ENCODE data around the gene C1S.
A peak's percentile ranks its signal among the peaks of the same experiment; 100 is the strongest.

Gene C1S

GRCh38 chr12:7017870-7018349, 42.6 kb upstream of the C1S start:
- WGBS (ENCODE audit: insufficient coverage): 0% methylated on average over 21 of the region's 25 CpGs
- no peaks in the 10 kb centered on the region for H3K9me3 ChIP-seq (ENCODE audit: control extremely low read depth in 1 of 5, control insufficient read depth in 4 of 5, insufficient read depth in 2 of 5, low read depth in 1 of 5, low read length in 4 of 5)
- POLR2A ChIA-PET: interaction anchor here (0.5 to 1.7 kb wide), 5 partner anchors 9 to 113 kb away, joined by 3 to 7 read pairs (median 4); partner anchors contain the start of genes C12orf57, LRRC23 and RNU7-1
- peaks cover 15 to 29% (median 21%) of the 10 kb centered on the region in 4 experiments for H3K4me1 ChIP-seq (ENCODE audit: control extremely low read depth in 1 of 4, control insufficient read depth in 4 of 4, insufficient read depth in 4 of 4, low read length in 3 of 4)
- H3K36me3 ChIP-seq (ENCODE audit: control insufficient read depth in 4 of 4, insufficient read depth in 4 of 4, low read length in 3 of 4): peaks cover 0 to 13% (median 9%) of the 10 kb centered on the region in 4 experiments
- CTCF ChIA-PET: interaction anchor here (0.6 to 2.9 kb wide), 21 partner anchors 8 to 217 kb away, joined by 3 to 14 read pairs (median 3); partner anchors contain the start of genes C12orf57 and RNU7-1
- peak overlapping the region; percentile 11 to 75 for H3K27ac ChIP-seq (ENCODE audit: insufficient read depth in 1 of 2, low read depth in 1 of 2, low read length in 2 of 2, poor library complexity in 1 of 2, severe bottlenecking in 2 of 2)
- no peaks in the 10 kb centered on the region for H3K27me3 ChIP-seq (replicated peaks in 2 of 5; ENCODE audit: control insufficient read depth in 4 of 5, insufficient read depth in 5 of 5, low read length in 4 of 5)
- peak in 2 of 3 donors; percentile 35 to 56 for DNase-seq
- peak overlapping the region; percentile 81 to 96 (median 89) for H3K4me3 ChIP-seq (ENCODE audit: control insufficient read depth in 1 of 7, extremely low read depth in 1 of 7, insufficient read depth in 4 of 7, low read depth in 2 of 7, low read length in 6 of 7)

GRCh38 chr12:7018350-7019042, 42.0 kb upstream of the C1S start, which contains the start of gene LPCAT3:
Gene LPCAT3 (minus strand): TSS chr12:7018476. CDS start chr12:7018424, 52 bp downstream.
- peak within 1 kb of the TSS; percentile 81 to 96 (median 89) for H3K4me3 ChIP-seq (ENCODE audit: control insufficient read depth in 1 of 7, extremely low read depth in 1 of 7, insufficient read depth in 4 of 7, low read depth in 2 of 7, low read length in 6 of 7)
- ChIA-PET CTCF (interaction anchor here (0.6 to 2.9 kb wide), 19 partner anchors 8 to 217 kb away, joined by 3 to 14 read pairs (median 3); partner anchors contain the start of genes C12orf57 and RNU7-1), POLR2A (interaction anchor here (1.0 to 1.7 kb wide), 3 partner anchors 9 to 75 kb away, joined by 3 to 7 read pairs (median 4); partner anchors contain the start of genes C12orf57 and RNU7-1)
- H3K27me3 ChIP-seq (replicated peaks in 2 of 5; ENCODE audit: control insufficient read depth in 4 of 5, insufficient read depth in 5 of 5, low read length in 4 of 5): no peaks in the 10 kb centered on the region
- H3K9me3 ChIP-seq (ENCODE audit: control extremely low read depth in 1 of 5, control insufficient read depth in 4 of 5, insufficient read depth in 2 of 5, low read depth in 1 of 5, low read length in 4 of 5): no peaks in the 10 kb centered on the region
- WGBS (ENCODE audit: insufficient coverage): under 1% methylated on average over 65 of the region's 77 CpGs
- H3K36me3 ChIP-seq (ENCODE audit: control insufficient read depth in 4 of 4, insufficient read depth in 4 of 4, low read length in 3 of 4): peaks cover 0 to 8% (median 4%) of the 10 kb centered on the region in 4 experiments
- DNase-seq: peak; percentile 96 to 98 (median 98)
- peak within 1 kb of the TSS; percentile 11 to 75 for H3K27ac ChIP-seq (ENCODE audit: insufficient read depth in 1 of 2, low read depth in 1 of 2, low read length in 2 of 2, poor library complexity in 1 of 2, severe bottlenecking in 2 of 2)
- H3K4me1 ChIP-seq (ENCODE audit: control extremely low read depth in 1 of 4, control insufficient read depth in 4 of 4, insufficient read depth in 4 of 4, low read length in 3 of 4): peaks cover 15 to 29% (median 21%) of the 10 kb centered on the region in 4 experiments

GRCh38 chr12:7019043-7019569, 41.4 kb upstream of the C1S start:
- H3K36me3 ChIP-seq (ENCODE audit: control insufficient read depth in 4 of 4, insufficient read depth in 4 of 4, low read length in 3 of 4): peaks cover 0 to 7% (median 1%) of the 10 kb centered on the region in 4 experiments
- H3K4me3 ChIP-seq (ENCODE audit: control insufficient read depth in 1 of 7, extremely low read depth in 1 of 7, insufficient read depth in 4 of 7, low read depth in 2 of 7, low read length in 6 of 7): peak overlapping the region; percentile 81 to 96 (median 89)
- no peaks in the 10 kb centered on the region for H3K27me3 ChIP-seq (replicated peaks in 2 of 5; ENCODE audit: control insufficient read depth in 4 of 5, insufficient read depth in 5 of 5, low read length in 4 of 5)
- ChIA-PET POLR2A (interaction anchor here (1.7 kb wide), 1 partner anchor 75 kb away, joined by 7 read pairs; the partner anchor contains the start of genes C12orf57 and RNU7-1), CTCF (interaction anchor here (1.0 to 2.9 kb wide), 9 partner anchors 9 to 72 kb away, joined by 3 to 14 read pairs (median 3); no protein-coding TSS in a partner anchor)
- DNase-seq: peak in 1 of 3 donors; percentile 2
- H3K27ac ChIP-seq (ENCODE audit: insufficient read depth in 1 of 2, low read depth in 1 of 2, low read length in 2 of 2, poor library complexity in 1 of 2, severe bottlenecking in 2 of 2): peak overlapping the region in 1 of 2 experiments; percentile 75
- 33% methylated on average over 3 of the region's 6 CpGs for WGBS (ENCODE audit: insufficient coverage)
- H3K4me1 ChIP-seq (ENCODE audit: control extremely low read depth in 1 of 4, control insufficient read depth in 4 of 4, insufficient read depth in 4 of 4, low read length in 3 of 4): peaks cover 15 to 29% (median 21%) of the 10 kb centered on the region in 4 experiments
- no peaks in the 10 kb centered on the region for H3K9me3 ChIP-seq (ENCODE audit: control extremely low read depth in 1 of 5, control insufficient read depth in 4 of 5, insufficient read depth in 2 of 5, low read depth in 1 of 5, low read length in 4 of 5)

GRCh38 chr12:7021956-7022355, 38.6 kb upstream of the C1S start:
- Histone ChIP-seq H3K27ac (ENCODE audit: insufficient read depth in 1 of 2, low read depth in 1 of 2, low read length in 2 of 2, poor library complexity in 1 of 2, severe bottlenecking in 2 of 2) (no peak overlapping the region), H3K4me3 (ENCODE audit: control insufficient read depth in 1 of 7, extremely low read depth in 1 of 7, insufficient read depth in 4 of 7, low read depth in 2 of 7, low read length in 6 of 7) (no peak overlapping the region), H3K9me3 (ENCODE audit: control extremely low read depth in 1 of 5, control insufficient read depth in 4 of 5, insufficient read depth in 2 of 5, low read depth in 1 of 5, low read length in 4 of 5) (no peaks in the 10 kb centered on the region), H3K36me3 (ENCODE audit: control insufficient read depth in 4 of 4, insufficient read depth in 4 of 4, low read length in 3 of 4) (no peaks in the 10 kb centered on the region), H3K4me1 (ENCODE audit: control extremely low read depth in 1 of 4, control insufficient read depth in 4 of 4, insufficient read depth in 4 of 4, low read length in 3 of 4) (peaks cover 12 to 23% (median 17%) of the 10 kb centered on the region in 4 experiments), H3K27me3 (replicated peaks in 2 of 5; ENCODE audit: control insufficient read depth in 4 of 5, insufficient read depth in 5 of 5, low read length in 4 of 5) (no peaks in the 10 kb centered on the region)
- POLR2A ChIA-PET: no interaction called here
- peak in 2 of 3 donors; percentile 9 to 21 for DNase-seq
- WGBS (ENCODE audit: insufficient coverage): 60% methylated on average over 2 of the region's 5 CpGs
- CTCF ChIA-PET: interaction anchor here (0.7 to 2.8 kb wide), 6 partner anchors 9 to 69 kb away, joined by 3 to 8 read pairs (median 4); no protein-coding TSS in a partner anchor

- WGBS (ENCODE audit: insufficient coverage): 100% methylated on average over 2 of the region's 3 CpGs
- Histone ChIP-seq H3K27me3 (replicated peaks in 2 of 5; ENCODE audit: control insufficient read depth in 4 of 5, insufficient read depth in 5 of 5, low read length in 4 of 5) (no peaks in the 10 kb centered on the region), H3K27ac (ENCODE audit: insufficient read depth in 1 of 2, low read depth in 1 of 2, low read length in 2 of 2, poor library complexity in 1 of 2, severe bottlenecking in 2 of 2) (no peak overlapping the region), H3K9me3 (ENCODE audit: control extremely low read depth in 1 of 5, control insufficient read depth in 4 of 5, insufficient read depth in 2 of 5, low read depth in 1 of 5, low read length in 4 of 5) (no peaks in the 10 kb centered on the region), H3K4me1 (ENCODE audit: control extremely low read depth in 1 of 4, control insufficient read depth in 4 of 4, insufficient read depth in 4 of 4, low read length in 3 of 4) (peaks cover 5 to 12% (median 7%) of the 10 kb centered on the region in 4 experiments), H3K4me3 (ENCODE audit: control insufficient read depth in 1 of 7, extremely low read depth in 1 of 7, insufficient read depth in 4 of 7, low read depth in 2 of 7, low read length in 6 of 7) (no peak overlapping the region), H3K36me3 (ENCODE audit: control insufficient read depth in 4 of 4, insufficient read depth in 4 of 4, low read length in 3 of 4) (no peaks in the 10 kb centered on the region)
- no peak for DNase-seq
- POLR2A ChIA-PET: no interaction called here
- CTCF ChIA-PET: interaction anchor here (0.7 to 2.8 kb wide), 3 partner anchors 8 to 46 kb away, joined by 3 to 8 read pairs (median 6); no protein-coding TSS in a partner anchor
These were observed 37.4 kb upstream of the C1S start for GRCh38 chr12:7023114-7023513.

DNA sequence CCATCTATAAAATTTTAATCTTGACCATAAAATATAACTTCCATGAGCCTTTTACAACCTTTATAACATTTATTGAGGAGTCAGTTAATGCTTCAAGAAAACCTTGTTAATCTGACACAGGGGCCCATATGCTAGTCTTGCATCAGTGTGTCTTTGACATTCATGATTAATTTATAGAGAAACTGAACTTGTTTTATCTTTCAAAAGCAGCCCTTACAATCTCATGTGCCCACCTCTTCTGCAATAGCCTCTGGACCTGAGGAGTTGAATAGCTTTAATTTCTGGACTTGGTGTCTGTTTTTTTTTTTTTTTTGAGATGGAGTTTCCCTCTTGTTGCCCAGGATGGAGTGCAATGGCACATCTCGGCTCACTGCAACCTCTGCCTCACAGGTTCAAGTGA, 33.7 kb upstream of the C1S start:
- no peaks in the 10 kb centered on the region for H3K27me3 ChIP-seq (replicated peaks in 2 of 5; ENCODE audit: control insufficient read depth in 4 of 5, insufficient read depth in 5 of 5, low read length in 4 of 5)
- no peak overlapping the region for H3K4me3 ChIP-seq (ENCODE audit: control insufficient read depth in 1 of 7, extremely low read depth in 1 of 7, insufficient read depth in 4 of 7, low read depth in 2 of 7, low read length in 6 of 7)
- H3K36me3 ChIP-seq (ENCODE audit: control insufficient read depth in 4 of 4, insufficient read depth in 4 of 4, low read length in 3 of 4): no peaks in the 10 kb centered on the region
- CTCF ChIA-PET: interaction anchor here (0.7 kb wide), 1 partner anchor 20 kb away, joined by 4 read pairs; no protein-coding TSS in a partner anchor
- POLR2A ChIA-PET: interaction anchor here (0.6 to 1.2 kb wide), 4 partner anchors 9 to 561 kb away, joined by 3 to 4 read pairs (median 3); partner anchors contain the start of gene LPCAT3
- H3K27ac ChIP-seq (ENCODE audit: insufficient read depth in 1 of 2, low read depth in 1 of 2, low read length in 2 of 2, poor library complexity in 1 of 2, severe bottlenecking in 2 of 2): no peak overlapping the region
- H3K9me3 ChIP-seq (ENCODE audit: control extremely low read depth in 1 of 5, control insufficient read depth in 4 of 5, insufficient read depth in 2 of 5, low read depth in 1 of 5, low read length in 4 of 5): no peaks in the 10 kb centered on the region
- no CpG with 5 or more reads among the region's 1 CpG for WGBS (ENCODE audit: insufficient coverage)
- H3K4me1 ChIP-seq (ENCODE audit: control extremely low read depth in 1 of 4, control insufficient read depth in 4 of 4, insufficient read depth in 4 of 4, low read length in 3 of 4): peaks cover 0 to 2% (median 0%) of the 10 kb centered on the region in 4 experiments
- DNase-seq: peak in 2 of 3 donors; percentile 53 to 71

Data from common myeloid progenitor, CD34-positive (primary cell).